HEK293 (cell line): Measurements from ENCODE around the gene KIF11.

ENCODE experiments used
- CTCF ChIA-PET: fragments of 350-600 bp; formaldehyde crosslinking; extraction: SDS; loops from one replicate; lab custom pipeline; 2021; ENCODE audit warnings: antibody characterized with exemption; lab: Yijun Ruan, JAX
- POLR2A ChIA-PET: fragments of 300-600 bp; formaldehyde crosslinking; extraction: SDS; loops from one replicate; lab custom pipeline; 2020; ENCODE audit warnings: antibody characterized with exemption, inconsistent platforms; lab: Yijun Ruan, JAX
- H3K27ac ChIP-seq: fragments of 200-500 bp; sonication (Bioruptor generic); 2 replicates; pipeline ENCODE4 v1.5.1; 2014; ENCODE audit warnings: low read depth, low read length, control low read depth, inconsistent platforms; ENCODE audit errors: extremely low read depth
- H3K36me3 ChIP-seq, 2 experiments: fragments of 200-500 bp in 1 of 2; sonication (Bioruptor generic) in 1 of 2; 1 replicate in 1 of 2; 2 replicates in 1 of 2; pipeline ENCODE4 v1.5.1; 2014 to 2017; ENCODE audit warnings: inconsistent platforms in 2 of 2, low read length in 2 of 2; ENCODE audit not compliant: control insufficient read depth in 2 of 2, insufficient read depth in 1 of 2
- H3K4me1 ChIP-seq: fragments of 200-500 bp; sonication (Bioruptor generic); 2 replicates; pipeline ENCODE4 v1.5.1; 2014; ENCODE audit warnings: mild to moderate bottlenecking, low read length, inconsistent platforms; ENCODE audit not compliant: control insufficient read depth, insufficient read depth
- H3K4me3 ChIP-seq: 2 replicates; pipeline ENCODE4 v1.5.1; 2011; ENCODE audit warnings: low read depth, mild to moderate bottlenecking, control low read depth, low read length, moderate library complexity
- H3K9me3 ChIP-seq: fragments of 200-500 bp; sonication (Bioruptor generic); 2 replicates; pipeline ENCODE4 v1.5.1; 2014; ENCODE audit warnings: low read depth, low read length, inconsistent platforms; ENCODE audit not compliant: control insufficient read depth, insufficient read depth
- GFI1B ChIP-seq: fragments of 450-650 bp; formaldehyde crosslinking; IDR thresholded peaks from 2 replicates; pipeline ENCODE4 v1.5.1; 2016; ENCODE audit warnings: missing biosample characterization, missing genetic modification characterization
- KLF9 ChIP-seq: fragments of 450-650 bp; formaldehyde crosslinking; IDR thresholded peaks from 2 replicates; pipeline ENCODE4 v1.5.1; 2016; ENCODE audit warnings: missing biosample characterization, missing genetic modification characterization, low read depth
- YY1 ChIP-seq: fragments of 450-650 bp; formaldehyde crosslinking; IDR thresholded peaks from 2 replicates; pipeline ENCODE4 v1.5.1; 2018; ENCODE audit warnings: missing biosample characterization, missing genetic modification characterization
- ZBTB7A ChIP-seq: fragments of 450-650 bp; formaldehyde crosslinking; IDR thresholded peaks from 2 replicates; pipeline ENCODE4 v1.5.1; 2016; ENCODE audit warnings: low read depth, missing biosample characterization, missing genetic modification characterization
- ZBTB8A ChIP-seq: fragments of 450-650 bp; formaldehyde crosslinking; IDR thresholded peaks from 2 replicates; pipeline ENCODE4 v1.5.1; 2016; ENCODE audit warnings: missing biosample characterization, missing genetic modification characterization
- ZEB2 ChIP-seq: fragments of 450-650 bp; formaldehyde crosslinking; IDR thresholded peaks from 2 replicates; pipeline ENCODE4 v1.5.1; 2016; ENCODE audit warnings: missing biosample characterization, missing genetic modification characterization
- ZFP69B ChIP-seq: fragments of 450-650 bp; formaldehyde crosslinking; IDR thresholded peaks from 2 replicates; pipeline ENCODE4 v1.5.1; 2016; ENCODE audit warnings: missing biosample characterization, missing genetic modification characterization
- ZNF10 ChIP-seq: fragments of 450-650 bp; formaldehyde crosslinking; IDR thresholded peaks from 2 replicates; pipeline ENCODE4 v1.5.1; 2017; ENCODE audit warnings: missing biosample characterization, missing genetic modification characterization
- ZNF24 ChIP-seq: fragments of 450-650 bp; formaldehyde crosslinking; IDR thresholded peaks from 2 replicates; pipeline ENCODE4 v1.5.1; 2016; ENCODE audit warnings: missing biosample characterization, missing genetic modification characterization
- ZNF394 ChIP-seq: fragments of 450-650 bp; formaldehyde crosslinking; IDR thresholded peaks from 2 replicates; pipeline ENCODE4 v1.5.1; 2016; ENCODE audit warnings: missing biosample characterization, missing genetic modification characterization, mild to moderate bottlenecking, moderate library complexity, borderline replicate concordance
- ZNF423 ChIP-seq: fragments of 450-650 bp; formaldehyde crosslinking; IDR thresholded peaks from 2 replicates; pipeline ENCODE4 v1.5.1; 2016; ENCODE audit warnings: missing biosample characterization, missing genetic modification characterization
- ZNF514 ChIP-seq: fragments of 450-650 bp; formaldehyde crosslinking; IDR thresholded peaks from 2 replicates; pipeline ENCODE4 v1.5.1; 2016; ENCODE audit warnings: missing biosample characterization, missing genetic modification characterization
- ZNF624 ChIP-seq: fragments of 450-650 bp; formaldehyde crosslinking; IDR thresholded peaks from 2 replicates; pipeline ENCODE4 v1.5.1; 2017; ENCODE audit warnings: missing biosample characterization, missing genetic modification characterization
- ZNF629 ChIP-seq: fragments of 450-650 bp; formaldehyde crosslinking; IDR thresholded peaks from 2 replicates; pipeline ENCODE4 v1.5.1; 2017; ENCODE audit warnings: missing biosample characterization, missing genetic modification characterization
- ZNF76 ChIP-seq: fragments of 450-650 bp; formaldehyde crosslinking; IDR thresholded peaks from 2 replicates; pipeline ENCODE4; 2016; ENCODE audit warnings: low read depth, missing biosample characterization, missing genetic modification characterization, borderline replicate concordance
- ZNF837 ChIP-seq: fragments of 450-650 bp; formaldehyde crosslinking; IDR thresholded peaks from 2 replicates; pipeline ENCODE4 v1.5.1; 2016; ENCODE audit warnings: missing biosample characterization, missing genetic modification characterization
- TF ChIP-seq, protein P1 (sequence below): fragments of 450-650 bp; formaldehyde crosslinking; IDR thresholded peaks from 2 replicates; pipeline ENCODE4 v1.5.1; 2016; ENCODE audit warnings: missing biosample characterization, missing genetic modification characterization
- TF ChIP-seq, protein P2 (sequence below): fragments of 450-650 bp; formaldehyde crosslinking; IDR thresholded peaks from 2 replicates; pipeline ENCODE4 v1.5.1; 2017; ENCODE audit warnings: missing biosample characterization, missing genetic modification characterization
- TF ChIP-seq, protein P3 (sequence below): fragments of 450-650 bp; formaldehyde crosslinking; IDR thresholded peaks from 2 replicates; pipeline ENCODE4 v1.5.1; 2016; ENCODE audit warnings: missing biosample characterization, missing genetic modification characterization, borderline replicate concordance
- TF ChIP-seq, protein P4 (sequence below): fragments of 450-650 bp; formaldehyde crosslinking; IDR thresholded peaks from 2 replicates; pipeline ENCODE4; 2016; ENCODE audit warnings: missing biosample characterization, missing genetic modification characterization
- TF ChIP-seq, protein P5 (sequence below): fragments of 450-650 bp; formaldehyde crosslinking; IDR thresholded peaks from 2 replicates; pipeline ENCODE4 v1.5.1; 2016; ENCODE audit warnings: missing biosample characterization, missing genetic modification characterization
- TF ChIP-seq, protein P6 (sequence below): fragments of 450-650 bp; formaldehyde crosslinking; IDR thresholded peaks from 2 replicates; pipeline ENCODE4 v1.5.1; 2016; ENCODE audit warnings: missing biosample characterization, missing genetic modification characterization

KIF11 gene

DNA sequence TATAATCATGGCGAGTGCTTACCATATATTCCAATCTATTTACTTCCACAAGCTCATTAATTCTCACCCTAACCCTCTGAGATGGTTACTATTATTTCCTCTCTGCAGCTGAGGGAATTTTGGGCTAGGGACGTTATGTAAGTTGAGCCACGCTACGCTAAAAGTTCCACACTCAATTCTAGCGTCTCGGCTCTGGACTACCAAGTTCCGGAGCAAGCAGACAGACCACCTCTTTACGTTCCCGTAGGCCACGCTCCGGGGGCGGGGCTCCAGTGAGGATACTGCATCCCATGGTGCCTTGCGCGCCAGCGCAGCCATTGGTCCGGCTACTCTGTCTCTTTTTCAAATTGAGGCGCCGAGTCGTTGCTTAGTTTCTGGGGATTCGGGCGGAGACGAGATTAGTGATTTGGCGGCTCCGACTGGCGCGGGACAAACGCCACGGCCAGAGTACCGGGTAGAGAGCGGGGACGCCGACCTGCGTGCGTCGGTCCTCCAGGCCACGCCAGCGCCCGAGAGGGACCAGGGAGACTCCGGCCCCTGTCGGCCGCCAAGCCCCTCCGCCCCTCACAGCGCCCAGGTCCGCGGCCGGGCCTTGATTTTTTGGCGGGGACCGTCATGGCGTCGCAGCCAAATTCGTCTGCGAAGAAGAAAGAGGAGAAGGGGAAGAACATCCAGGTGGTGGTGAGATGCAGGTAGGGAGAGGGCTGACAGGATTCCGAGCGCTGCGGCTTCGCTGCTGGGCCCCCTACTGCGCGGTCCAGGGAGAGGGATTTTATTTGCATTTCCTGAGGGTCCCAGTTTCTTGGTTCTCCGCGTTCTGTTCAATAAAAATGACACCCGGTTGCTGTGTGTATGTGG lies at the start of gene KIF11 (continued):
- TF ChIP-seq ZNF514 (tag by site-specific recombination) (no peak), ZBTB7A (peak; percentile 75; the same call in 1 of the 2 replicates), ZBTB8A (peak; percentile 82), ZNF10 (tag by site-specific recombination) (peak; percentile 20; the same call in 1 of the 2 replicates), GFI1B (tag by site-specific recombination) (peak; percentile 6; the same call in 1 of the 2 replicates), KLF9 (tag by site-specific recombination) (peak; percentile 78), YY1 (tag by site-specific recombination) (peak; percentile 88), ZNF629 (tag by site-specific recombination) (peak; percentile 74), ZNF76 (tag by site-specific recombination) (peak; percentile 92), ZNF24 (tag by site-specific recombination) (peak; percentile 64), ZNF423 (tag by site-specific recombination) (0 out of 2 replicates have a peak, but pooled peaks have one; percentile 49), ZNF624 (no peak), ZFP69B (tag by site-specific recombination) (0 out of 2 replicates have a peak, but pooled peaks have one; percentile 24), ZNF837 (tag by site-specific recombination) (no peak), ZNF394 (tag by site-specific recombination) (no peak; the same call in 1 of the 2 replicates), ZEB2 (tag by site-specific recombination) (peak; percentile 84)
- TF ChIP-seq, protein P1, sequence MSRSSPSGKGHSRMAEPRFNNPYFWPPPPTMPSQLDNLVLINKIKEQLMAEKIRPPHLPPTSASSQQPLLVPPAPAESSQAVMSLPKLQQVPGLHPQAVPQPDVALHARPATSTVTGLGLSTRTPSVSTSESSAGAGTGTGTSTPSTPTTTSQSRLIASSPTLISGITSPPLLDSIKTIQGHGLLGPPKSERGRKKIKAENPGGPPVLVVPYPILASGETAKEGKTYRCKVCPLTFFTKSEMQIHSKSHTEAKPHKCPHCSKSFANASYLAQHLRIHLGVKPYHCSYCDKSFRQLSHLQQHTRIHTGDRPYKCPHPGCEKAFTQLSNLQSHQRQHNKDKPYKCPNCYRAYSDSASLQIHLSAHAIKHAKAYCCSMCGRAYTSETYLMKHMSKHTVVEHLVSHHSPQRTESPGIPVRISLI (tag by site-specific recombination), result peak; percentile 70; the same call in 1 of the 2 replicates
- TF ChIP-seq, protein P2, sequence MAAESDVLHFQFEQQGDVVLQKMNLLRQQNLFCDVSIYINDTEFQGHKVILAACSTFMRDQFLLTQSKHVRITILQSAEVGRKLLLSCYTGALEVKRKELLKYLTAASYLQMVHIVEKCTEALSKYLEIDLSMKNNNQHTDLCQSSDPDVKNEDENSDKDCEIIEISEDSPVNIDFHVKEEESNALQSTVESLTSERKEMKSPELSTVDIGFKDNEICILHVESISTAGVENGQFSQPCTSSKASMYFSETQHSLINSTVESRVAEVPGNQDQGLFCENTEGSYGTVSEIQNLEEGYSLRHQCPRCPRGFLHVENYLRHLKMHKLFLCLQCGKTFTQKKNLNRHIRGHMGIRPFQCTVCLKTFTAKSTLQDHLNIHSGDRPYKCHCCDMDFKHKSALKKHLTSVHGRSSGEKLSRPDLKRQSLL (tag by site-specific recombination), result peak; percentile 81
- TF ChIP-seq, protein P3, sequence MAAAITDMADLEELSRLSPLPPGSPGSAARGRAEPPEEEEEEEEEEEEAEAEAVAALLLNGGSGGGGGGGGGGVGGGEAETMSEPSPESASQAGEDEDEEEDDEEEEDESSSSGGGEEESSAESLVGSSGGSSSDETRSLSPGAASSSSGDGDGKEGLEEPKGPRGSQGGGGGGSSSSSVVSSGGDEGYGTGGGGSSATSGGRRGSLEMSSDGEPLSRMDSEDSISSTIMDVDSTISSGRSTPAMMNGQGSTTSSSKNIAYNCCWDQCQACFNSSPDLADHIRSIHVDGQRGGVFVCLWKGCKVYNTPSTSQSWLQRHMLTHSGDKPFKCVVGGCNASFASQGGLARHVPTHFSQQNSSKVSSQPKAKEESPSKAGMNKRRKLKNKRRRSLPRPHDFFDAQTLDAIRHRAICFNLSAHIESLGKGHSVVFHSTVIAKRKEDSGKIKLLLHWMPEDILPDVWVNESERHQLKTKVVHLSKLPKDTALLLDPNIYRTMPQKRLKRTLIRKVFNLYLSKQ (tag by site-specific recombination), result no peak
- TF ChIP-seq, all 188 proteins: peak for 55

DNA sequence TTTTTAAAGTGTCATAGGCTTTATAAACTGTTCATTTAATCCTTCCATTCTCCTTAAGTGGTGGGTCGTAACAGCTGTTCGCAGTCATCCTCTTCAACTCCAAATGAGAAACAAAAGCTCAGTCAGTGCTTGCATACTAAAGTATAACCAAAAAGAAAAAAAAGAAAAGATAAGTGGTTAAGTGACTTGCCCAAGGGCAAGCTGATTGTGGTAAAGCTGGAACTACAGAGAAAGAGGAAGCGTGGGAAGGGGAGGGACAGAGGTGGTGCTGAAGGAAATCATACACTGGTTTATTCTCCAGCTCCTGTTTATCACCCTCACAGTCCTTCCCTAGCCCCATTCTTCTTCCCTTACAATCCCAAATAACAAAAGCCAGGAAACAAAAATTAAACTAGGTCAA lies 48.6 kb upstream of the KIF11 start:
- no peaks in the 10 kb centered on the region for H3K9me3 ChIP-seq
- H3K27ac ChIP-seq, result no peak overlapping the region
- peaks cover 4% of the 10 kb centered on the region in 2 experiments; a peak in 2 of 3 replicates for H3K36me3 ChIP-seq
- H3K4me3 ChIP-seq, result no peak overlapping the region
- ChIA-PET POLR2A (interaction anchor here (0.5 kb wide), 1 partner anchor 280 kb away, joined by 3 read pairs; no protein-coding TSS in a partner anchor), CTCF (interaction anchor here (0.7 to 1.1 kb wide), 4 partner anchors 18 to 92 kb away, joined by 3 to 8 read pairs (median 4); partner anchors contain the start of gene IDE)
- peaks cover 23% of the 10 kb centered on the region for H3K4me1 ChIP-seq
- TF ChIP-seq, protein P4, sequence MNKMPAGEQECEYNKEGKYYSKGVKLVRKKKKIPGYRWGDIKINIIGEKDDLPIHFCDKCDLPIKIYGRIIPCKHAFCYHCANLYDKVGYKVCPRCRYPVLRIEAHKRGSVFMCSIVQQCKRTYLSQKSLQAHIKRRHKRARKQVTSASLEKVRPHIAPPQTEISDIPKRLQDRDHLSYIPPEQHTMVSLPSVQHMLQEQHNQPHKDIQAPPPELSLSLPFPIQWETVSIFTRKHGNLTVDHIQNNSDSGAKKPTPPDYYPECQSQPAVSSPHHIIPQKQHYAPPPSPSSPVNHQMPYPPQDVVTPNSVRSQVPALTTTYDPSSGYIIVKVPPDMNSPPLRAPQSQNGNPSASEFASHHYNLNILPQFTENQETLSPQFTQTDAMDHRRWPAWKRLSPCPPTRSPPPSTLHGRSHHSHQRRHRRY (tag by site-specific recombination), result no peak
- TF ChIP-seq, protein P5, sequence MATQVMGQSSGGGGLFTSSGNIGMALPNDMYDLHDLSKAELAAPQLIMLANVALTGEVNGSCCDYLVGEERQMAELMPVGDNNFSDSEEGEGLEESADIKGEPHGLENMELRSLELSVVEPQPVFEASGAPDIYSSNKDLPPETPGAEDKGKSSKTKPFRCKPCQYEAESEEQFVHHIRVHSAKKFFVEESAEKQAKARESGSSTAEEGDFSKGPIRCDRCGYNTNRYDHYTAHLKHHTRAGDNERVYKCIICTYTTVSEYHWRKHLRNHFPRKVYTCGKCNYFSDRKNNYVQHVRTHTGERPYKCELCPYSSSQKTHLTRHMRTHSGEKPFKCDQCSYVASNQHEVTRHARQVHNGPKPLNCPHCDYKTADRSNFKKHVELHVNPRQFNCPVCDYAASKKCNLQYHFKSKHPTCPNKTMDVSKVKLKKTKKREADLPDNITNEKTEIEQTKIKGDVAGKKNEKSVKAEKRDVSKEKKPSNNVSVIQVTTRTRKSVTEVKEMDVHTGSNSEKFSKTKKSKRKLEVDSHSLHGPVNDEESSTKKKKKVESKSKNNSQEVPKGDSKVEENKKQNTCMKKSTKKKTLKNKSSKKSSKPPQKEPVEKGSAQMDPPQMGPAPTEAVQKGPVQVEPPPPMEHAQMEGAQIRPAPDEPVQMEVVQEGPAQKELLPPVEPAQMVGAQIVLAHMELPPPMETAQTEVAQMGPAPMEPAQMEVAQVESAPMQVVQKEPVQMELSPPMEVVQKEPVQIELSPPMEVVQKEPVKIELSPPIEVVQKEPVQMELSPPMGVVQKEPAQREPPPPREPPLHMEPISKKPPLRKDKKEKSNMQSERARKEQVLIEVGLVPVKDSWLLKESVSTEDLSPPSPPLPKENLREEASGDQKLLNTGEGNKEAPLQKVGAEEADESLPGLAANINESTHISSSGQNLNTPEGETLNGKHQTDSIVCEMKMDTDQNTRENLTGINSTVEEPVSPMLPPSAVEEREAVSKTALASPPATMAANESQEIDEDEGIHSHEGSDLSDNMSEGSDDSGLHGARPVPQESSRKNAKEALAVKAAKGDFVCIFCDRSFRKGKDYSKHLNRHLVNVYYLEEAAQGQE (tag by site-specific recombination), result peak; percentile 58; the same call in 1 of the 2 replicates
- TF ChIP-seq, protein P6, sequence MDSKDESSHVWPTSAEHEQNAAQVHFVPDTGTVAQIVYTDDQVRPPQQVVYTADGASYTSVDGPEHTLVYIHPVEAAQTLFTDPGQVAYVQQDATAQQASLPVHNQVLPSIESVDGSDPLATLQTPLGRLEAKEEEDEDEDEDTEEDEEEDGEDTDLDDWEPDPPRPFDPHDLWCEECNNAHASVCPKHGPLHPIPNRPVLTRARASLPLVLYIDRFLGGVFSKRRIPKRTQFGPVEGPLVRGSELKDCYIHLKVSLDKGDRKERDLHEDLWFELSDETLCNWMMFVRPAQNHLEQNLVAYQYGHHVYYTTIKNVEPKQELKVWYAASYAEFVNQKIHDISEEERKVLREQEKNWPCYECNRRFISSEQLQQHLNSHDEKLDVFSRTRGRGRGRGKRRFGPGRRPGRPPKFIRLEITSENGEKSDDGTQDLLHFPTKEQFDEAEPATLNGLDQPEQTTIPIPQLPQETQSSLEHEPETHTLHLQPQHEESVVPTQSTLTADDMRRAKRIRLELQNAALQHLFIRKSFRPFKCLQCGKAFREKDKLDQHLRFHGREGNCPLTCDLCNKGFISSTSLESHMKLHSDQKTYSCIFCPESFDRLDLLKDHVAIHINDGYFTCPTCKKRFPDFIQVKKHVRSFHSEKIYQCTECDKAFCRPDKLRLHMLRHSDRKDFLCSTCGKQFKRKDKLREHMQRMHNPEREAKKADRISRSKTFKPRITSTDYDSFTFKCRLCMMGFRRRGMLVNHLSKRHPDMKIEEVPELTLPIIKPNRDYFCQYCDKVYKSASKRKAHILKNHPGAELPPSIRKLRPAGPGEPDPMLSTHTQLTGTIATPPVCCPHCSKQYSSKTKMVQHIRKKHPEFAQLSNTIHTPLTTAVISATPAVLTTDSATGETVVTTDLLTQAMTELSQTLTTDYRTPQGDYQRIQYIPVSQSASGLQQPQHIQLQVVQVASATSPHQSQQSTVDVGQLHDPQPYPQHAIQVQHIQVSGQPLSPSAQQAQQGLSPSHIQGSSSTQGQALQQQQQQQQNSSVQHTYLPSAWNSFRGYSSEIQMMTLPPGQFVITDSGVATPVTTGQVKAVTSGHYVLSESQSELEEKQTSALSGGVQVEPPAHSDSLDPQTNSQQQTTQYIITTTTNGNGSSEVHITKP, result no peak
